MG63 (cell line): ENCODE measurements around the gene TRMT44. TPM values are rescaled to one million over a fixed set of nuclear protein-coding genes. Genes with fewer than 3 reads are reported as not detected.

Source experiments
- DNase-seq: peaks from one replicate; pipeline ENCODE4 v3.0.0-alpha.2; 2020
- H3K27me3 ChIP-seq: fragments of 250-450 bp; sonication (Bioruptor Pico); 2 replicates; pipeline ENCODE4 v1.5.1; 2020; ENCODE audit warnings: mild to moderate bottlenecking, moderate library complexity
- H3K36me3 ChIP-seq: fragments of 250-450 bp; sonication (Bioruptor Pico); 2 replicates; pipeline ENCODE4 v1.5.1; 2020; ENCODE audit warnings: mild to moderate bottlenecking, moderate library complexity
- H3K4me3 ChIP-seq: fragments of 250-450 bp; sonication (Bioruptor Pico); 2 replicates; pipeline ENCODE4 v1.5.1; 2020; ENCODE audit warnings: mild to moderate bottlenecking, moderate library complexity
- H3K9me3 ChIP-seq: fragments of 250-450 bp; sonication (Bioruptor Pico); 2 replicates; pipeline ENCODE4 v1.5.1; 2020; ENCODE audit warnings: mild to moderate bottlenecking, moderate library complexity
- total RNA-seq: library from RNA; depleted of rRNA; stranded (reverse); fragments of >200 nt; shearing (Covaris generic); gene quantifications from 2 replicates; pipeline ENCODE4 v1.2.3, GENCODE V29; 2014; ENCODE audit warnings: low replicate concordance

TRMT44 gene
- total RNA-seq, 1 experiment from 2014 or later: 13.4 TPM

GRCh38 chr4:8492174-8492573 lies 51.6 kb downstream of the TRMT44 start:
- no peak for DNase-seq
- Histone ChIP-seq H3K36me3 (no peaks in the 10 kb centered on the region), H3K9me3 (no peaks in the 10 kb centered on the region), H3K27me3 (no peaks in the 10 kb centered on the region), H3K4me3 (no peak overlapping the region)

- no peak for DNase-seq
- Histone ChIP-seq H3K36me3 (no peaks in the 10 kb centered on the region), H3K9me3 (no peaks in the 10 kb centered on the region), H3K27me3 (no peaks in the 10 kb centered on the region), H3K4me3 (no peak overlapping the region)
These were observed 52.9 kb downstream of the TRMT44 start for GRCh38 chr4:8493484-8493883.

GRCh38 chr4:8494218-8494617 lies 53.6 kb downstream of the TRMT44 start:
- DNase-seq: no peak
- Histone ChIP-seq H3K9me3 (no peaks in the 10 kb centered on the region), H3K27me3 (no peaks in the 10 kb centered on the region), H3K36me3 (no peaks in the 10 kb centered on the region), H3K4me3 (no peak overlapping the region)

GRCh38 chr4:8494983-8495548 lies 54.5 kb downstream of the TRMT44 start:
- DNase-seq: no peak
- H3K36me3 ChIP-seq: no peaks in the 10 kb centered on the region
- no peaks in the 10 kb centered on the region for H3K27me3 ChIP-seq
- no peak overlapping the region for H3K4me3 ChIP-seq
- H3K9me3 ChIP-seq: no peaks in the 10 kb centered on the region

- Histone ChIP-seq H3K4me3 (no peak overlapping the region), H3K27me3 (no peaks in the 10 kb centered on the region), H3K36me3 (no peaks in the 10 kb centered on the region), H3K9me3 (no peaks in the 10 kb centered on the region)
- no peak for DNase-seq
These were observed 55.2 kb downstream of the TRMT44 start for GRCh38 chr4:8495803-8496202.

- Histone ChIP-seq H3K27me3 (no peaks in the 10 kb centered on the region), H3K9me3 (no peaks in the 10 kb centered on the region), H3K36me3 (no peaks in the 10 kb centered on the region), H3K4me3 (no peak overlapping the region)
- no peak for DNase-seq
These were observed 57.2 kb downstream of the TRMT44 start for GRCh38 chr4:8497762-8498161.

- Histone ChIP-seq H3K36me3 (no peaks in the 10 kb centered on the region), H3K27me3 (no peaks in the 10 kb centered on the region), H3K9me3 (no peaks in the 10 kb centered on the region), H3K4me3 (no peak overlapping the region)
- DNase-seq: no peak
These were observed 60.4 kb downstream of the TRMT44 start for GRCh38 chr4:8500966-8501365.

GRCh38 chr4:8501781-8502180 lies 61.2 kb downstream of the TRMT44 start:
- Histone ChIP-seq H3K9me3 (no peaks in the 10 kb centered on the region), H3K36me3 (no peaks in the 10 kb centered on the region), H3K4me3 (no peak overlapping the region), H3K27me3 (no peaks in the 10 kb centered on the region)
- DNase-seq: no peak

- no peaks in the 10 kb centered on the region for H3K9me3 ChIP-seq
- H3K4me3 ChIP-seq: no peak overlapping the region
- no peak for DNase-seq
- H3K36me3 ChIP-seq: no peaks in the 10 kb centered on the region
- H3K27me3 ChIP-seq: no peaks in the 10 kb centered on the region
These were observed 61.8 kb downstream of the TRMT44 start for GRCh38 chr4:8502371-8502770.

- peak; percentile 43 for DNase-seq
- no peak overlapping the region for H3K4me3 ChIP-seq
These were observed 62.4 kb downstream of the TRMT44 start for GRCh38 chr4:8502836-8503585.

GRCh38 chr4:8503801-8504200 lies 63.2 kb downstream of the TRMT44 start:
- no peak for DNase-seq
- H3K9me3 ChIP-seq: no peaks in the 10 kb centered on the region
- H3K36me3 ChIP-seq: no peaks in the 10 kb centered on the region
- H3K4me3 ChIP-seq: no peak overlapping the region
- no peaks in the 10 kb centered on the region for H3K27me3 ChIP-seq

More at GRCh38 chr4:8502836-8503585, 62.4 kb downstream of the TRMT44 start:
- H3K9me3 ChIP-seq: no peaks in the 10 kb centered on the region
- no peaks in the 10 kb centered on the region for H3K27me3 ChIP-seq
- H3K36me3 ChIP-seq: no peaks in the 10 kb centered on the region

- Histone ChIP-seq H3K36me3 (no peaks in the 10 kb centered on the region), H3K9me3 (no peaks in the 10 kb centered on the region), H3K4me3 (no peak overlapping the region), H3K27me3 (no peaks in the 10 kb centered on the region)
- DNase-seq: no peak
These were observed 63.9 kb downstream of the TRMT44 start for GRCh38 chr4:8504279-8505007.

- DNase-seq: no peak
- no peaks in the 10 kb centered on the region for H3K27me3 ChIP-seq
- H3K36me3 ChIP-seq: no peaks in the 10 kb centered on the region
- H3K4me3 ChIP-seq: no peak overlapping the region
- H3K9me3 ChIP-seq: no peaks in the 10 kb centered on the region
These were observed 64.7 kb downstream of the TRMT44 start for GRCh38 chr4:8505229-8505628.

- no peaks in the 10 kb centered on the region for H3K36me3 ChIP-seq
- no peaks in the 10 kb centered on the region for H3K27me3 ChIP-seq
- no peak overlapping the region for H3K4me3 ChIP-seq
- DNase-seq: no peak
- H3K9me3 ChIP-seq: no peaks in the 10 kb centered on the region
These were observed 65.4 kb downstream of the TRMT44 start for GRCh38 chr4:8506006-8506372.

GRCh38 chr4:8506373-8507195 lies 66.0 kb downstream of the TRMT44 start:
- peak; percentile 16 for DNase-seq
- H3K4me3 ChIP-seq: no peak overlapping the region
- no peaks in the 10 kb centered on the region for H3K36me3 ChIP-seq
- no peaks in the 10 kb centered on the region for H3K27me3 ChIP-seq
- no peaks in the 10 kb centered on the region for H3K9me3 ChIP-seq

- no peak for DNase-seq
- H3K36me3 ChIP-seq: no peaks in the 10 kb centered on the region
- H3K4me3 ChIP-seq: no peak overlapping the region
- H3K9me3 ChIP-seq: no peaks in the 10 kb centered on the region
- no peaks in the 10 kb centered on the region for H3K27me3 ChIP-seq
These were observed 66.6 kb downstream of the TRMT44 start for GRCh38 chr4:8507196-8507570.

- no peak for DNase-seq
- Histone ChIP-seq H3K9me3 (no peaks in the 10 kb centered on the region), H3K4me3 (no peak overlapping the region), H3K36me3 (no peaks in the 10 kb centered on the region), H3K27me3 (no peaks in the 10 kb centered on the region)
These were observed 67.0 kb downstream of the TRMT44 start for GRCh38 chr4:8507624-8508023.
